Measurements from ENCODE around the gene IRAK2. TPM values are rescaled to one million over a fixed set of nuclear protein-coding genes. Genes with fewer than 3 reads are reported as not detected.

Gene IRAK2
- total and polyA plus RNA-seq, 2 experiments from 2014 or later: 1.1 to 2.1 TPM

DNA sequence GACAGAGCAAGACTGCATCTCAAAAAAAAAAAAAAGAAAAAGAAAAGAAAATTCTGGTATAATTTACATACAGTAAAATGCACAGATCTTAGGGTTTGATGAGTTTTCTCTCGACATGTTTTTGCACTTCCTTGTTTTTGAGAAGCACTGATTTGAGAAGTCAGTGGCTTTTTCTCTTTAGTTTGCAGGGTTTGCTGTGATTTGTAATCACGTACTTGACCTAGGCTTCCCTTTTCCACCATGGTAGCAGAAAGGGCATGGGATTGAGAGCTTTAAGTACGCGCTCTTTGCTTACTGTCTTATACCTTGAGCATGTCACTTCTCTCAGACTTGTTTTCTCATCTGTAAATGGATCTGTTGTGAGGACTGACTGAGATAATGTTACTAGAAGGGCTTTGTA lies 19.0 kb upstream of the IRAK2 start:
- H4K20me1 ChIP-seq (ENCODE audit: insufficient read depth): no peaks in the 10 kb centered on the region
- H3K27me3 ChIP-seq (replicated peaks; ENCODE audit: insufficient read depth): no peaks in the 10 kb centered on the region
- in situ Hi-C loops (cut with MboI): no loop called here
- no peaks in the 10 kb centered on the region for H3K9me3 ChIP-seq (ENCODE audit: low read depth)
- no peaks in the 10 kb centered on the region for H3K9me2 ChIP-seq (ENCODE audit: insufficient read depth)
- no peak overlapping the region for H3K27ac ChIP-seq
- no peak for DNase-seq
- 65 to 71% methylated on average over 4 of the region's 4 CpGs for WGBS, 2 experiments (ENCODE audit: low coverage in 1 of 2, low lambda C conversion rate in 2 of 2, missing lambda C conversion rate in 2 of 2)
- no peak overlapping the region for H2AFZ ChIP-seq
- H3F3A ChIP-seq (ENCODE audit: insufficient read depth): peaks cover 7% of the 10 kb centered on the region; the same call in 1 of the 2 replicates
- H3K4me3 ChIP-seq: no peak overlapping the region
- peaks cover 18% of the 10 kb centered on the region for H3K4me1 ChIP-seq (ENCODE audit: insufficient read depth)
- no peak overlapping the region for H3K4me2 ChIP-seq (ENCODE audit: unreplicated experiment)
- peaks cover 74% of the 10 kb centered on the region for H3K79me2 ChIP-seq (ENCODE audit: insufficient read depth)
- peaks cover 9% of the 10 kb centered on the region for H3K36me3 ChIP-seq (ENCODE audit: low read depth)
- H3K9ac ChIP-seq: no peak overlapping the region
- TF ChIP-seq EZH2phosphoT487 (IDR thresholded peaks at IDR 0.05; ENCODE audit: insufficient read depth, low read depth) (no peak), EZH2 (IDR thresholded peaks at IDR 0.05; ENCODE audit: insufficient read depth, poor library complexity, severe bottlenecking) (no peak)

DNA sequence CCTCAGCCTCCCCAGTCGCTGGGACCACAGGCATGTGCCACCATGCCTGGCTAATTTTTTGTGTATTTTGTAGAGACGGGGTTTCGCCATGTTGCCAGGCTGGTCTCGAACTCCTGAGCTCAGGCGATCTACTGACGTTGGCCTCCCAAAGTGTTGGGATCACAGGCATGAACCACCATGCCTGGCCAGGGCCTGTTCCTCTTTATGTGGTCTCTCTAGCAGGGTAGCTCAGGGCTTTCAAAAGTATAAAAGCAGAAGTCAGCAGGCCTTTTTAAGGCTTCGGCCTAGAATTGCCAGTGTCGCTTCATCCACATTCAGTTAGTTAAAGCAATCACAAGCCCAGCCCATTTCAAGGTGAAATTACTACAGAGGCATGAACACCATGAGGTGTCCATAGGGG lies 15.5 kb upstream of the IRAK2 start:
- H3K27ac ChIP-seq: no peak overlapping the region
- no peak overlapping the region for H2AFZ ChIP-seq
- TF ChIP-seq EZH2phosphoT487 (IDR thresholded peaks at IDR 0.05; ENCODE audit: insufficient read depth, low read depth): no peak
- TF ChIP-seq EZH2 (IDR thresholded peaks at IDR 0.05; ENCODE audit: insufficient read depth, poor library complexity, severe bottlenecking): no peak
- H3K4me2 ChIP-seq (ENCODE audit: unreplicated experiment): no peak overlapping the region
- peaks cover 51% of the 10 kb centered on the region for H3K79me2 ChIP-seq (ENCODE audit: insufficient read depth)
- H3K4me1 ChIP-seq (ENCODE audit: insufficient read depth): 0 out of 2 replicates have a peak, but pooled peaks cover 2% of the 10 kb centered on the region
- H3K9me3 ChIP-seq (ENCODE audit: low read depth): no peaks in the 10 kb centered on the region
- H3K36me3 ChIP-seq (ENCODE audit: low read depth): peaks cover 24% of the 10 kb centered on the region
- in situ Hi-C loops (cut with MboI): no loop called here
- H3K9ac ChIP-seq: no peak overlapping the region
- H4K20me1 ChIP-seq (ENCODE audit: insufficient read depth): no peaks in the 10 kb centered on the region
- H3F3A ChIP-seq (ENCODE audit: insufficient read depth): peaks cover 7% of the 10 kb centered on the region; the same call in 1 of the 2 replicates
- no peak for DNase-seq
- H3K27me3 ChIP-seq (replicated peaks; ENCODE audit: insufficient read depth): no peaks in the 10 kb centered on the region
- H3K9me2 ChIP-seq (ENCODE audit: insufficient read depth): no peaks in the 10 kb centered on the region
- WGBS, 2 experiments (ENCODE audit: low coverage in 1 of 2, low lambda C conversion rate in 2 of 2, missing lambda C conversion rate in 2 of 2): 95% methylated on average over 8 of the region's 8 CpGs
- no peak overlapping the region for H3K4me3 ChIP-seq

- WGBS, 2 experiments (ENCODE audit: low coverage in 1 of 2, low lambda C conversion rate in 2 of 2, missing lambda C conversion rate in 2 of 2): 86 to 91% methylated on average over 6 of the region's 6 CpGs
- no peak overlapping the region for H3K27ac ChIP-seq
- in situ Hi-C loops (cut with MboI): no loop called here
Observed at GRCh38 chr3:10150987-10151386, 13.7 kb upstream of the IRAK2 start.

GRCh38 chr3:10154335-10155122 lies 10.2 kb upstream of the IRAK2 start:
- no peaks in the 10 kb centered on the region for H4K20me1 ChIP-seq (ENCODE audit: insufficient read depth)
- no peak overlapping the region for H2AFZ ChIP-seq
- H3K36me3 ChIP-seq (ENCODE audit: low read depth): peaks cover 27% of the 10 kb centered on the region
- H3K9me2 ChIP-seq (ENCODE audit: insufficient read depth): no peaks in the 10 kb centered on the region
- no peak for TF ChIP-seq EZH2 (IDR thresholded peaks at IDR 0.05; ENCODE audit: insufficient read depth, poor library complexity, severe bottlenecking)
- no peak for TF ChIP-seq EZH2phosphoT487 (IDR thresholded peaks at IDR 0.05; ENCODE audit: insufficient read depth, low read depth)
- 0 out of 2 replicates have a peak, but pooled peaks cover 2% of the 10 kb centered on the region for H3K79me2 ChIP-seq (ENCODE audit: insufficient read depth)
- H3K27me3 ChIP-seq (replicated peaks; ENCODE audit: insufficient read depth): no peaks in the 10 kb centered on the region
- DNase-seq: no peak
- no peak overlapping the region for H3K4me2 ChIP-seq (ENCODE audit: unreplicated experiment)
- no peak overlapping the region for H3K9ac ChIP-seq
- no peaks in the 10 kb centered on the region for H3K4me1 ChIP-seq (ENCODE audit: insufficient read depth)
- H3K4me3 ChIP-seq: no peak overlapping the region
- 86 to 87% methylated on average over 14 of the region's 14 CpGs for WGBS, 2 experiments (ENCODE audit: low coverage in 1 of 2, low lambda C conversion rate in 2 of 2, missing lambda C conversion rate in 2 of 2)
- peaks cover 13% of the 10 kb centered on the region; the same call in 1 of the 2 replicates for H3F3A ChIP-seq (ENCODE audit: insufficient read depth)
- no peaks in the 10 kb centered on the region for H3K9me3 ChIP-seq (ENCODE audit: low read depth)
- no peak overlapping the region for H3K27ac ChIP-seq
- in situ Hi-C loops (cut with MboI): no loop called here

More at GRCh38 chr3:10150987-10151386, 13.7 kb upstream of the IRAK2 start:
- Histone ChIP-seq H3K9me3 (ENCODE audit: low read depth) (no peaks in the 10 kb centered on the region), H3K4me1 (ENCODE audit: insufficient read depth) (no peaks in the 10 kb centered on the region), H2AFZ (no peak overlapping the region), H3K27me3 (replicated peaks; ENCODE audit: insufficient read depth) (no peaks in the 10 kb centered on the region), H3F3A (ENCODE audit: insufficient read depth) (peaks cover 7% of the 10 kb centered on the region; the same call in 1 of the 2 replicates), H4K20me1 (ENCODE audit: insufficient read depth) (no peaks in the 10 kb centered on the region), H3K4me3 (no peak overlapping the region), H3K9ac (no peak overlapping the region), H3K4me2 (ENCODE audit: unreplicated experiment) (no peak overlapping the region), H3K9me2 (ENCODE audit: insufficient read depth) (no peaks in the 10 kb centered on the region), H3K36me3 (ENCODE audit: low read depth) (peaks cover 27% of the 10 kb centered on the region), H3K79me2 (ENCODE audit: insufficient read depth) (peaks cover 34% of the 10 kb centered on the region)
- DNase-seq: no peak
- TF ChIP-seq EZH2phosphoT487 (IDR thresholded peaks at IDR 0.05; ENCODE audit: insufficient read depth, low read depth): no peak
- TF ChIP-seq EZH2 (IDR thresholded peaks at IDR 0.05; ENCODE audit: insufficient read depth, poor library complexity, severe bottlenecking): no peak
